K562 (cell line): ENCODE data around the gene ASIC3.

ENCODE experiments used
- BRCA1 ChIP-seq, 2 experiments: fragments of 450-650 bp in 1 of 2; sonication (generic) in 1 of 2; formaldehyde crosslinking in 1 of 2; IDR thresholded peaks; 2 replicates each; pipeline versions ENCODE4 v1.5.0 to v1.6.1; 2017 to 2020; ENCODE audit warnings: mild to moderate bottlenecking in 1 of 2, missing genetic modification reagents in 1 of 2
- CBFB ChIP-seq: sonication (generic); formaldehyde crosslinking; IDR thresholded peaks from 2 replicates; pipeline ENCODE4 v1.4.0; 2020; ENCODE audit warnings: mild to moderate bottlenecking, missing genetic modification reagents
- CHD4 ChIP-seq: fragments of 200-600 bp; sonication (generic); IDR thresholded peaks from 3 replicates; pipeline ENCODE4 v1.6.1; 2012; ENCODE audit warnings: low read depth, mild to moderate bottlenecking, mixed read lengths, low read length, inconsistent platforms; ENCODE audit not compliant: insufficient read depth, insufficient replicate concordance, poor library complexity, severe bottlenecking
- FOXA1 ChIP-seq: fragments of 450-650 bp; IDR thresholded peaks from 2 replicates; pipeline ENCODE4 v1.6.1; 2016; ENCODE audit warnings: mild to moderate bottlenecking, borderline replicate concordance
- RBFOX2 ChIP-seq: fragments of 200-400 bp; formaldehyde crosslinking; IDR thresholded peaks from 2 replicates; pipeline ENCODE4 v1.6.1; 2017; ENCODE audit warnings: low read depth, mild to moderate bottlenecking, low read length, moderate library complexity
- ZBTB8A ChIP-seq: fragments of 450-650 bp; IDR thresholded peaks from 2 replicates; pipeline ENCODE4 v1.6.1; 2018; ENCODE audit warnings: mild to moderate bottlenecking, moderate library complexity; ENCODE audit not compliant: partially characterized antibody
- TF ChIP-seq, protein P1 (sequence below): sonication (generic); formaldehyde crosslinking; IDR thresholded peaks from 2 replicates; pipeline ENCODE4 v1.8.1; 2023; ENCODE audit warnings: mild to moderate bottlenecking, missing genetic modification reagents
- TF ChIP-seq, protein P2 (sequence below): sonication (generic); formaldehyde crosslinking; IDR thresholded peaks from 2 replicates; pipeline ENCODE4 v1.8.1; 2023; ENCODE audit warnings: mild to moderate bottlenecking, missing genetic modification reagents, moderate library complexity
- TF ChIP-seq, protein P3 (sequence below): fragments of 250-450 bp; sonication (Bioruptor Pico); IDR thresholded peaks from 2 replicates; pipeline ENCODE4 v1.4.0; 2020; ENCODE audit warnings: mild to moderate bottlenecking, moderate library complexity, borderline replicate concordance
- TF ChIP-seq, protein P4 (sequence below), 3 experiments: IDR thresholded peaks in 2 of 3; conservative IDR thresholded peaks in 1 of 3; 2 replicates each; pipeline ENCODE4 v1.5.1; 2011 to 2012; ENCODE audit warnings: low read length in 3 of 3, mild to moderate bottlenecking in 3 of 3, control low read depth in 2 of 3, improper control_type of control experiment in 1 of 3, inconsistent platforms in 1 of 3, low read depth in 1 of 3, mixed read lengths in 1 of 3, moderate library complexity in 1 of 3; ENCODE audit not compliant: insufficient read depth in 2 of 3
- TF ChIP-seq, protein P5 (sequence below): fragments of 450-650 bp; IDR thresholded peaks from 2 replicates; pipeline ENCODE4 v1.6.1; 2016; ENCODE audit warnings: antibody characterized with exemption
- TF ChIP-seq, protein P6 (sequence below), 3 experiments: fragments of 200-800 bp in 1 of 3; fragments of 250-450 bp in 1 of 3; fragments of 450-650 bp in 1 of 3; sonication (Bioruptor Pico) in 1 of 3; sonication (Bioruptor generic) in 1 of 3; formaldehyde crosslinking in 1 of 3; IDR thresholded peaks; 2 replicates each; pipeline versions ENCODE4 v1.6.1 to v1.8.0; 2016 to 2022; ENCODE audit warnings: mild to moderate bottlenecking in 2 of 3, missing genetic modification characterization in 2 of 3, missing compliant biosample characterization in 1 of 3, moderate library complexity in 1 of 3

DNA sequence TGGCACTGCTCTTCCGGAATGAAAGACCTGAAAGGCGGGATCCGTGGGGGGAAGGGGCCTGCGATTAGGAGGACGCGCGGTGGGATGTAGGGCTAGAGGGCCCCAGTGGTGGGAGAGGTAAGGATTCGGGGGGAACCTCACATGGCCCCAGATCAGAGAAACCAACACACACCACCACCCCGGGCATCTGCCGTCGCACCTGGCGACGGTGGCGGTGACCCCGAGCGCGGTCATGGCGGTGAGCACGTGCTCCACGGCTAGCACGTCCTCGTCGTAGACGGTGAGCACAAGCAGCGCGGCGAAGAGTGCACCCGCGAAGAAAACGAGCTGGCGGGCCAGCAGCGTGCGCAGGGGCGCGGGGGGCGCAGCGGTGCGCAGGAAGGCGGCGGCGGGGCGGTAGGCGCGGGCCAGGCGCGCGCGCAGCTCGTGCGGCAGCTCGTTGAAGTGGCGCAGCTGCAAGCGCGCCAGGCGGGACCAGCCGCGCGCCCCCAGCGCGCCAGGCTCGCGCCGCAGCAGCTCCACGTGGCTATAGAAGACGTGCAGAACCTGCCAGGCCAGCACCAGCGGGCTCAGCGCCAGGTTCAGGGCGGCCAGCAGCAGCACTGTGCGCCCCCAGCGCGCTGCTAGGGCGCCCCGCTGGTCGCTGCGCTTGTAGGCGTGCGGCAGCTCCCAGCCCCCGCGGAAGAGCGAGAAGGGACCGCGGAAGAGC lies 29.8 kb upstream of the ASIC3 start:
- TF ChIP-seq, protein P1, sequence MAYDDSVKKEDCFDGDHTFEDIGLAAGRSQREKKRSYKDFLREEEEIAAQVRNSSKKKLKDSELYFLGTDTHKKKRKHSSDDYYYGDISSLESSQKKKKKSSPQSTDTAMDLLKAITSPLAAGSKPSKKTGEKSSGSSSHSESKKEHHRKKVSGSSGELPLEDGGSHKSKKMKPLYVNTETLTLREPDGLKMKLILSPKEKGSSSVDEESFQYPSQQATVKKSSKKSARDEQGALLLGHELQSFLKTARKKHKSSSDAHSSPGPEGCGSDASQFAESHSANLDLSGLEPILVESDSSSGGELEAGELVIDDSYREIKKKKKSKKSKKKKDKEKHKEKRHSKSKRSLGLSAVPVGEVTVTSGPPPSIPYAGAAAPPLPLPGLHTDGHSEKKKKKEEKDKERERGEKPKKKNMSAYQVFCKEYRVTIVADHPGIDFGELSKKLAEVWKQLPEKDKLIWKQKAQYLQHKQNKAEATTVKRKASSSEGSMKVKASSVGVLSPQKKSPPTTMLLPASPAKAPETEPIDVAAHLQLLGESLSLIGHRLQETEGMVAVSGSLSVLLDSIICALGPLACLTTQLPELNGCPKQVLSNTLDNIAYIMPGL (CRISPR knock-in tag): no peak
- TF ChIP-seq, protein P2, sequence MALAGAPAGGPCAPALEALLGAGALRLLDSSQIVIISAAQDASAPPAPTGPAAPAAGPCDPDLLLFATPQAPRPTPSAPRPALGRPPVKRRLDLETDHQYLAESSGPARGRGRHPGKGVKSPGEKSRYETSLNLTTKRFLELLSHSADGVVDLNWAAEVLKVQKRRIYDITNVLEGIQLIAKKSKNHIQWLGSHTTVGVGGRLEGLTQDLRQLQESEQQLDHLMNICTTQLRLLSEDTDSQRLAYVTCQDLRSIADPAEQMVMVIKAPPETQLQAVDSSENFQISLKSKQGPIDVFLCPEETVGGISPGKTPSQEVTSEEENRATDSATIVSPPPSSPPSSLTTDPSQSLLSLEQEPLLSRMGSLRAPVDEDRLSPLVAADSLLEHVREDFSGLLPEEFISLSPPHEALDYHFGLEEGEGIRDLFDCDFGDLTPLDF: no peak
- TF ChIP-seq, protein P3, sequence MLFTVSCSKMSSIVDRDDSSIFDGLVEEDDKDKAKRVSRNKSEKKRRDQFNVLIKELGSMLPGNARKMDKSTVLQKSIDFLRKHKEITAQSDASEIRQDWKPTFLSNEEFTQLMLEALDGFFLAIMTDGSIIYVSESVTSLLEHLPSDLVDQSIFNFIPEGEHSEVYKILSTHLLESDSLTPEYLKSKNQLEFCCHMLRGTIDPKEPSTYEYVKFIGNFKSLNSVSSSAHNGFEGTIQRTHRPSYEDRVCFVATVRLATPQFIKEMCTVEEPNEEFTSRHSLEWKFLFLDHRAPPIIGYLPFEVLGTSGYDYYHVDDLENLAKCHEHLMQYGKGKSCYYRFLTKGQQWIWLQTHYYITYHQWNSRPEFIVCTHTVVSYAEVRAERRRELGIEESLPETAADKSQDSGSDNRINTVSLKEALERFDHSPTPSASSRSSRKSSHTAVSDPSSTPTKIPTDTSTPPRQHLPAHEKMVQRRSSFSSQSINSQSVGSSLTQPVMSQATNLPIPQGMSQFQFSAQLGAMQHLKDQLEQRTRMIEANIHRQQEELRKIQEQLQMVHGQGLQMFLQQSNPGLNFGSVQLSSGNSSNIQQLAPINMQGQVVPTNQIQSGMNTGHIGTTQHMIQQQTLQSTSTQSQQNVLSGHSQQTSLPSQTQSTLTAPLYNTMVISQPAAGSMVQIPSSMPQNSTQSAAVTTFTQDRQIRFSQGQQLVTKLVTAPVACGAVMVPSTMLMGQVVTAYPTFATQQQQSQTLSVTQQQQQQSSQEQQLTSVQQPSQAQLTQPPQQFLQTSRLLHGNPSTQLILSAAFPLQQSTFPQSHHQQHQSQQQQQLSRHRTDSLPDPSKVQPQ (CRISPR knock-in tag): no peak
- TF ChIP-seq, protein P4, sequence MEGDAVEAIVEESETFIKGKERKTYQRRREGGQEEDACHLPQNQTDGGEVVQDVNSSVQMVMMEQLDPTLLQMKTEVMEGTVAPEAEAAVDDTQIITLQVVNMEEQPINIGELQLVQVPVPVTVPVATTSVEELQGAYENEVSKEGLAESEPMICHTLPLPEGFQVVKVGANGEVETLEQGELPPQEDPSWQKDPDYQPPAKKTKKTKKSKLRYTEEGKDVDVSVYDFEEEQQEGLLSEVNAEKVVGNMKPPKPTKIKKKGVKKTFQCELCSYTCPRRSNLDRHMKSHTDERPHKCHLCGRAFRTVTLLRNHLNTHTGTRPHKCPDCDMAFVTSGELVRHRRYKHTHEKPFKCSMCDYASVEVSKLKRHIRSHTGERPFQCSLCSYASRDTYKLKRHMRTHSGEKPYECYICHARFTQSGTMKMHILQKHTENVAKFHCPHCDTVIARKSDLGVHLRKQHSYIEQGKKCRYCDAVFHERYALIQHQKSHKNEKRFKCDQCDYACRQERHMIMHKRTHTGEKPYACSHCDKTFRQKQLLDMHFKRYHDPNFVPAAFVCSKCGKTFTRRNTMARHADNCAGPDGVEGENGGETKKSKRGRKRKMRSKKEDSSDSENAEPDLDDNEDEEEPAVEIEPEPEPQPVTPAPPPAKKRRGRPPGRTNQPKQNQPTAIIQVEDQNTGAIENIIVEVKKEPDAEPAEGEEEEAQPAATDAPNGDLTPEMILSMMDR (IDR thresholded peaks at IDR 0.05 in 2 of 3, conservative IDR thresholded peaks at IDR 0.05 in 1 of 3; ENCODE audit: insufficient read depth in 2 of 3, low read depth in 1 of 3, low read length in 3 of 3): peak in 1 of 3 experiments; percentile 6; a peak in 1 of 6 replicates
- TF ChIP-seq RBFOX2 (peak; percentile 3; the same call in 1 of the 2 replicates), BRCA1 (IDR thresholded peaks at IDR 0.05) (no peak), BRCA1 (CRISPR knock-in tag; IDR thresholded peaks at IDR 0.05) (no peak), FOXA1 (no peak), CBFB (no peak), CHD4 (no peak), ZBTB8A (no peak)
- TF ChIP-seq, protein P5, sequence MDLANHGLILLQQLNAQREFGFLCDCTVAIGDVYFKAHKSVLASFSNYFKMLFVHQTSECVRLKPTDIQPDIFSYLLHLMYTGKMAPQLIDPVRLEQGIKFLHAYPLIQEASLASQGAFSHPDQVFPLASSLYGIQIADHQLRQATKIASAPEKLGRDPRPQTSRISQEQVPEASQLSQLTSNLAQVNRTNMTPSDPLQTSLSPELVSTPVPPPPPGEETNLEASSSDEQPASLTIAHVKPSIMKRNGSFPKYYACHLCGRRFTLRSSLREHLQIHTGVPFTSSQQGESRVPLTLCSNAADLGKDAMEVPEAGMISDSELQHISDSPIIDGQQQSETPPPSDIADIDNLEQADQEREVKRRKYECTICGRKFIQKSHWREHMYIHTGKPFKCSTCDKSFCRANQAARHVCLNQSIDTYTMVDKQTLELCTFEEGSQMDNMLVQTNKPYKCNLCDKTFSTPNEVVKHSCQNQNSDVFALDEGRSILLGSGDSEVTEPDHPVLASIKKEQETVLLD: no peak
- TF ChIP-seq, protein P6, sequence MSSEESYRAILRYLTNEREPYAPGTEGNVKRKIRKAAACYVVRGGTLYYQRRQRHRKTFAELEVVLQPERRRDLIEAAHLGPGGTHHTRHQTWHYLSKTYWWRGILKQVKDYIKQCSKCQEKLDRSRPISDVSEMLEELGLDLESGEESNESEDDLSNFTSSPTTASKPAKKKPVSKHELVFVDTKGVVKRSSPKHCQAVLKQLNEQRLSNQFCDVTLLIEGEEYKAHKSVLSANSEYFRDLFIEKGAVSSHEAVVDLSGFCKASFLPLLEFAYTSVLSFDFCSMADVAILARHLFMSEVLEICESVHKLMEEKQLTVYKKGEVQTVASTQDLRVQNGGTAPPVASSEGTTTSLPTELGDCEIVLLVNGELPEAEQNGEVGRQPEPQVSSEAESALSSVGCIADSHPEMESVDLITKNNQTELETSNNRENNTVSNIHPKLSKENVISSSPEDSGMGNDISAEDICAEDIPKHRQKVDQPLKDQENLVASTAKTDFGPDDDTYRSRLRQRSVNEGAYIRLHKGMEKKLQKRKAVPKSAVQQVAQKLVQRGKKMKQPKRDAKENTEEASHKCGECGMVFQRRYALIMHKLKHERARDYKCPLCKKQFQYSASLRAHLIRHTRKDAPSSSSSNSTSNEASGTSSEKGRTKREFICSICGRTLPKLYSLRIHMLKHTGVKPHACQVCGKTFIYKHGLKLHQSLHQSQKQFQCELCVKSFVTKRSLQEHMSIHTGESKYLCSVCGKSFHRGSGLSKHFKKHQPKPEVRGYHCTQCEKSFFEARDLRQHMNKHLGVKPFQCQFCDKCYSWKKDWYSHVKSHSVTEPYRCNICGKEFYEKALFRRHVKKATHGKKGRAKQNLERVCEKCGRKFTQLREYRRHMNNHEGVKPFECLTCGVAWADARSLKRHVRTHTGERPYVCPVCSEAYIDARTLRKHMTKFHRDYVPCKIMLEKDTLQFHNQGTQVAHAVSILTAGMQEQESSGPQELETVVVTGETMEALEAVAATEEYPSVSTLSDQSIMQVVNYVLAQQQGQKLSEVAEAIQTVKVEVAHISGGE (CRISPR knock-in tag; IDR thresholded peaks at IDR 0.05): no peak
